Measurements from ENCODE around the gene ZBTB16.

The ZBTB16 gene

DNA sequence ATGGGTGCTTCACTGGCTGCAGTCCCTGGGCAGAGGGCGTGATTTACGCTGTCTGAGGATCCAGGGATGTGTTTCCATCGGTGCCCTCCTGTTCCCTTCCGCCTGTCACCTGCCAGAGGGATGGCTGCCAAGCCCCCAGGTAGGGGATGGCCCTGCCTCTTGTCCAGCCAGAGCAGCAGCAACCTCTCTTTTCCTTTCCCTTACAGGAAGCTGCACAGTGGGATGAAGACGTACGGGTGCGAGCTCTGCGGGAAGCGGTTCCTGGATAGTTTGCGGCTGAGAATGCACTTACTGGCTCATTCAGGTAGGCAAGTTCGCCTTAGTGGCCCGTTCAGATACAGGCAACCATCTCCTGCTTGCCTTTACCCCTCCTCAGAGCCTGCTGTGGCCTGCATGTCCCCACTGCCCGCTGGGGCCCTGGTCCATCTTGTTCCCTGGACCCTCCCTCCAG, 96.6 kb downstream of the ZBTB16 start:
- no peak for FAIRE-seq

DNA sequence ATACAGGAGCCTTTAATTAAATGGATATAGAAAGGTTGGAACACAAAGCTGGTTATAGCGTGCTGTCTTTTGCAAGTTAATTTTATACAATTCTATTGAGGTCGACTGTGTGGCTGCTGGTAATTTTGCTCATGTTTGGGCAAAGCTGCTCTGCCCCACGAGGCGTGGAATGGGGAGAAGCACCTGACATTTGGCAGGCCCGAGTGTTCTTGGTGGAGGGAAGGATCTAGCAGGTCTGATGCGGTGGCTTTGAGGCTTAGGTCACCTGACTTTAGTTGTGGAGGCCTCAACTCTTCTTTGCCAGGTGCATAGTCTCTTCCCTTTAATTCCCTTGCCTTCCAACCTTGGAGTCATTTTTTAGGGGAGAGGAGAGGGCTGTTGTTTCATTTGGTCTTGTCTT, 97.3 kb downstream of the ZBTB16 start:
- FAIRE-seq: no peak

DNA sequence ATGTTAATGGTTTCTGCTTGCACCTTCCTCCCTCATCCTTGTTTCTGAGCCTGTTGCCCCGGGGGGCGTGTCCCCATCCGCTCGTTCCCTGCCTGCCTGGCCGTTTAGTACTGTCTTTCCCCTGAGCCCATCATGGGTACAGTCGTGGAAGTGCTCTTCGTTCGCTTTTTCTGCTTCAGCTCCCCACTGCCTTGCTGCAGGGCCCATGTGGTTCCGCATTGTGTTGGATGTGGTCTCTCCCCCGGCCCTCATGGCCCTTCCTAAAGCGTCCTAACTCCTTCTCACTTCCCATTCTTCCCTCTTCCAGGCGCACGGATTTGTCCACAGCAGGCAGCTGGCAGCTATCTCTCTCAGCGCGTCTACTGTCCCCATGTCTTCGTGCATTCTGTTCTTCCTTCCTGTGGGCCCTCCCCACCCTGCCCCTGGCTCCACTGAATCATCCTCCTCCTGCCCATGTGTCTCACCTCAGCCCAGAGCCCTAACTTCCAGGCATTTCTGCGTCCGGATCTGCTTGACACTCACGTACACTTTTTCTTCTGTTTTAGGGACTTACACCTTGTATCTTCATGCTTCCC, 98.1 kb downstream of the ZBTB16 start:
- no peak for FAIRE-seq

DNA sequence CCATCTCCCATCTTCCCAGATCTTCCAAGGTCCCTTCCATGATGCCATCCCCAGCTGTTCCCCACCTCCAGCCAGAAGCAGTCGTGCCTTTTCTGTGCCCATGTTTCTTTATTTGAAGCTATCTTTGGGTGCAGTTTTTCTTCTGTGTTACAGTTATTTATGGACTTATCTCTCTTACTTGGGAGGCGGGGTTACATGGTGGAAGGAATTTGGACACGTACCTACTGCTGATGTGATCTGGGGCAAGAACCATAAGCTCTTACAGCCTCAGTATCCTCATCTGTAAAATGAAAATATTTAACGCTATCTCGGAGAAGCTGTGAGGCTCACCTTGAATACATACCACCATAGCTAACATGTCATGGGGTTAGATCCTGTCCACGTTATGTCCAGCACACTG, 98.9 kb downstream of the ZBTB16 start:
- FAIRE-seq: no peak

DNA sequence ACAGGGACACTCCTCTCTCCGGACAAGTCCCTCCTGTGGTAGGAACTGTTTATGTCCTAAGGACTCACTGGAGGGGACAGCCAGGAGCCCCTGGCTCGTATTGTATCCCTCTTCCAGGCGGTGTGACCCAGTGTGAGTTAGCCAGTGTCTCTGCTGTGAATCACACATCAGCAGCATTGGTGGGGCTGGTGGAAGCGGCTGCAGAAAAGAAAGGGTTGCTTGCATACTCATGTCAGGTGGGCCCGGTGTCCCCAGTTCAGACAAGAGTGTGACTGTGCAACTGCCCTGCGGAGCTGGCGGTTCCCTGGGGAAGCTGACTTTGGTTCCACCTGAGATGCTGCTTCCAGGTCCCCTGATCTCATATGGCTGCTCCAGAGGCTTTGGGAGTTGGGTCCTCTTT, 99.4 kb downstream of the ZBTB16 start:
- no peak for FAIRE-seq

DNA sequence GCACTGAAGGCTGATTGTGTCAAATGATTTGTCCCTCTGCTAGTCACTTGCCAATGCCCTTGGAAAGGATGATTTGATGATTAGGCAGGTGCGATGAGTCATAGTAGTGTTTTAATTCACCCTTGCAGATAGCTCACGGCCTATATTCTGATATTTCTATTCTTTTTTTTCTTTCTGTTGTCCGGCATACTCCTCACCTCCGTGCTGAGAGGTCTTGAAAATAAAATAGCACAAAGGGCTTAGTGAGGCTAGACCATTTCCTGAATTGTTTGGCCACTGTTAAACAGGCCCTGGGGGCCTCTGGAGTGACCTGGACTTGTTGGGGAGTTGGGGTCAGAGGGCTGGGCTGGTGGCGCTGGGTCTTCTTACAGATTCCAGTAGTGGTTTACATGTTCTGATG, 99.8 kb downstream of the ZBTB16 start:
- no peak for FAIRE-seq

DNA sequence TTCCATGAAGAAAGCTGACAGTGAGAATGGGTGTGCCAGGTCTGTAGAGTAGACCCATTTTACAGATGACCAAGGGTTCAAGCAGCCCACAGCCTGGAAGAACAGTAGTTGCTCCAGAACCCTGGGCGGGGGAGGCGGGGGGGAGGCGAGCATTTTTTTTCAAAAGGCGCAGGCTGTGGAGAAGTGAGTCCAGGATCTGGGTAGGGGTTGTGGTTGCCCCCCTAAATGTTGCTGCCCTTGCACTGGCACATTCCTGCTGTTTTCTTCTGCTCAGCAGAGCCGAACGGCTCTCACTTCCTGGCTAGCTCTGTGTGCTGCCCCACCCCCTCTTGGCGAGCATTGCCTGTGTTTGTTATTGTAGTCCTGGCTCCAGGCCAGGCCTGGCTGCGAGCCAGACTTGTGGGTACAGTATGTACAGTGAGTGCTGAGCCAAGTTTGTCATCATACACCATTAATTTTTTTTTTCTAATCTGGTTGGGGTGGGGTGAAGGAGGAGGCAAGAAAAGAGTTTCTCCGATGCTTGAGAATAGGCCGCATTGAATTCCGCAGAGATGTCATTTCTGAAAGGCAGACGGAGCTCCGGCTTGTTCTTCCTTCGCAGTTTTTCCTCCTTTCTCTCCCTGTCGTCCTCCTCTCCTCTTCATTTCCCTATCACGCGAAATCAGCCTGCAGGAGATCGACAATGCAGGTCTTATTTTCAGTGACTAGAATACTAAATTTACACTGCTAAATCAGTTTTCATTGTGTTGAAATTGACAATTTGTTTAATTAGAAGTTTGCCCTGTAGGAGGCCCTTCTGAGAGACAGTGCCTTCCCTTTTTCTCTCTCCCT, 100.5 kb downstream of the ZBTB16 start:
- no peak for FAIRE-seq

DNA sequence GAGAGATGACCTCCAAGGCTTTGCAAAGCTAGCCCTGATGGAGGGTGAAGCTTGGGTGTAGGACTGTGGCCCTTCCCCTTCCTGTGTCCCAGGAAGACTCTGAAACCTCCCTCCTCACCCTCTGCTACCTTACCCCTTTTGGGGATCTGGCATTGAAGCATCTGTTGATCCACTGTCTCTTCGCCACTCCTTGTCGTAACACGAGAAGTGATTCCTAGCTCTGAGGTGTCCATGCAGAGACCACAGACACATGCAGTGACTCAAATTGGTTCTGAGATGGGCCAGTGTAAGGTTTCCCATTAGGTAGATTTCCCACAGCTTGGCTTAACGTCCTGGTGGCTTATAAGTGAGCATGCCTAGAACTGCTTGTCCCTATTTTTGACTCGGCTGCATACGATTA, 101.4 kb downstream of the ZBTB16 start:
- no peak for FAIRE-seq

DNA sequence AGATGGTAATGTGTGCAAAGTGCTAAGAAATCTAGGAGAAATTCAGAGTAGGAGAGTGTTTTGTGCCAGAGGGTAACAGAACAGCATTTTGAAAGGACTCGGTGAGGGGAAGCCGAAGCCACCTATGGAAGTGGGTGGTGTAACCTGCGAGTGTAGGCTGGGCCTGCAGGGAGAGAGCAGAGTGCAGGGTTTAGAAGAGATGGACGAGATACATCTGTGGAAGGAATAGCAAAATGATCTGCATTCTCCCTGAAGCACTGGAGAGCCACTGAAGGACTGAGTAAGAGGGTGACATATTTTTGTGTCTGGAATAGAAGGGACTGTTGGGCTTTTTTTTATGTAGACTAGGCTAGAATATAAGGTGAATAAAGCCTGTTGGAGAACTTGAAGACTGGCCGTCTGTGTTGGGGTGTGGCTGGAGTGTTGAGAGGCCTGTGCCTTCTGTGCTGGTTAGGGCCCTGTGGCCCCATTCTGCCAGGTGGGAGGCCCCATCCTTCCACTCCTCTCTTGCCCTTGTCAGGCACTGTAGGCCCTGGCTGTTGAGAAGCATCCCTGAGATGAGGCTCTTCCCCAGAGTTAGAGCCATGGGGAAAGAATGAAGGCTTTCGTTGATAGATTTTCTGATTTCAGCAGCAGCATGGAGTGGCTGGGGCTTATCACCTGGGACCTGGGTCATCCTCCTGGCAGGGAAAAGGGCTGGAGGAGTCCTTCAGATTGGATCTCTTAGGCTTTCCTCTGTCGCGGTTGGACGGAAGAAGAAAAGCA, 102.2 kb downstream of the ZBTB16 start:
- FAIRE-seq: no peak

DNA sequence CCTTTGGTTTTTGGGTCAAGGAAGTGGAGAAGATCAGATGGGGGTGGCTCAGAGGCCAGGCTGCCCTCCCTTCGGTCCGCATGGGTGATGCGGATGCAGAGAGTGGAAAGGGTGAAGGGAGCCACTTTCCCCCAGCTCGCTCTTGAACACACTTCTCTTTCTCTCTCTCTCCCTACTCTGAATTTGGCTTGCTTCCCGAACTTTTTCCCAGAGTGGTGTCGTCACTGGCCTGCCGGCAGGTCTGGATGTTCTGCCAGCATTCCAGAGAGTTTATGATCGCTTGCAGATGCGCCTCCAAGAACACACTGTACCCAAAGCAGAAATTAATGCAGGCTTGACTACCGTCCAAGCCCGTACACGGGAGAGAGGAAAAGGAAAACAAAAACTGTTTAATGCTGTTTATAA, 103.2 kb downstream of the ZBTB16 start:
- FAIRE-seq: no peak

DNA sequence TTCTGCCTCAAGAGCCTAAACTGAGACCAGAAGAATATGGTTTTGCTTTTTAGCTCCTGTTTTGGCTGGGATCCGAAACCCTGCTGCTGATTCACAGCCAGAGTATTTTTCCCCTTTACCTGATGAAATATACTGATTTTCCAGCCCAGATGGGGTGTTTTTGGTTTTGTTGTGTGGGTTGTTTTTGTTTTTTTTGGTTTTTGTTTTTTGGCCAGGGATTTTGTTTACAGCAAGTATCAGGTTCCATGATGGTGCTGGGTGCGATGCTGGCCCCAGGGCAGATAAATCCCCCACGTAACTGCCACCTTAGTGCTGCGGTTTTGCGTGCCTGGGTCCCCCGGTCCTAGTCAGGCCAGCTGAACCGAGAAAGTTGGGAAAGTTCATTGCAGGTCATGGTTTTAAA, 103.7 kb downstream of the ZBTB16 start:
- no peak for FAIRE-seq

DNA sequence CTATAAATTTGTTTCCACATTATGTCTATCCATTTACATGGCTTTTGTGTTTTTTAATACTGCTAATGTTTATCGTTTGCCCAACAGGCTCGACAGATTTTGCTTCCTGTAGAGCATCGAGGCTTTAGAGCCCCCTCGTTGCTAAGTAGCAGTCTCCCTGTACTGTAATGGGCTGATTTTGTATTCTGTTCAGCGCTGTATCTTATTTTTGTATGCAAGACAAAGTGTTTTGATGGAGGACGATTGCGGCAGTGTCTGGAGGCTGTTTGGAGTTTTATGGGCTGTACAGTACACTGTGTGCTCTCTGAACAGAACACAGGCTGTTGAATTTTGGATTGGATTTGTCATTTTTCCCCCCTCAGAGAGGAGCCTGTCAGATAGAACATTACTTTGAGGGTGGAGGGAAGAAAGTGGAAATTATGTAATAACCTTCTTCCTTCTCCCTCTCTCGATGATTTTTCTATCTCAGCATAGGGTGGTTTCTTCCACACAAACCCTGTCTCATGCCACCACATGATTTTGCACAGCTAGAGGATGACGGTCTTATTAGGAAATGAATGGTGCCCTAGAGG, 104.4 kb downstream of the ZBTB16 start:
- FAIRE-seq: no peak

DNA sequence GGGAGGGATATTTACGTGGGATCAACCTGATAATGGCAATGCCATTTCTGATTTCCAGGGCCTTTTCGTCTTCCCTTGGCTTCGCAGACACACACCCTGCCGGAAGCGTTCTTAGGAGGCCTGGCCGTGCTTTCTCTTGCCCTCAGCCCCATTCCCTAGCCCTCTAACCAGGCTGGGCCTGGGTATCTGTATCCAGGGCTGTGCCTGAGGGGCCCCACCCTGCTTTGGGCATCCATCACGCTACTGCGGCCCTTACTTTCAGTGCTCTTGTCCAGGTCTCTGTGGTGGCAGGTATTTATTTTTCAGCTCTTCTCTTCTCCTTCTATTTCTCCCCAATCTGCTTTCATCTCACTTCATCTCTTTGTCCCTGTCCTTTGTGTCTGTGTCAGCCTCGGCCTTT, 105.0 kb downstream of the ZBTB16 start:
- no peak for FAIRE-seq

DNA sequence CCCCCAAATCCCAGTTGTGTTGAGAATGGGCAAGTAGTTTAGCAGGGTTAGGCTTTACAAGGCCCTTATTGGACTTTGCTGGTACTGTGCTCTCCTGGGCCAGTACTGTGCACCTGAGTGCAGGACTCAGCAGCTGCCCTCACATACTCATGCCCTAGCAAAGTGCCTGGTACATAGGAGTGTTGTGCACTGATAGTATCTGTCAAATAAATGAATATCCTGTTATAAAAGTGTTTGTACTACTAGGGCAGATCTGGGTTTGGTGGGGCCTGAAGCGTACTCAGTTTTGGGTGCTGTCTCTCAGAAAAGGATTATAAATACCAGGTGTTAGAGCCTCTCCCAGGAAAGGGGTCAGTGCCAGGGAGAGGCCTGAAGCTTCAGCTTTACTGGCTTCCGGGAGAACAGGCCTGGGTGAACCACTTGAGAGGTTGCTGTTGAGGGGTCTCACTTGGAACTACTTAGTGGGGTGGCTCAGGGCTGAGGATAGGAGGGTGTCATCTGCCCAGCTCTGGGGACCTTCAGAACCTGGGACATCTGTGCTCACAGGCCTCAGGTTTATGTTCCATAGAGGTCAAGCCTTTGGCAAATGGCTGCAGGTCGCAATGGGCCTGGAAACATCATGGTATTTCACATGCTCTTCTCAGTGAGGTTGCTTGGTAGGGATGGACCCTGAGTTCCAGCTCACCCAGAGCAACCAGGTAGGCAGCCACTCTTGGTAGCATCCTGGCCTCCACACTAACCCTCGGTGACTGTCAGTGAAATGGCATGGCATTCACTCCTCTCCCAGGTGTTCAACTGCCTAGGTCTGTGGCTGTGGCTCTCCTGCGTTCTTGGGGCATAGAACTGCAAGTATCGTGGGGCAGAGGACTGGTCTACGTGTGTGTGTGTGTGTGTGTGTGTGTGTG, 106.1 kb downstream of the ZBTB16 start:
- no peak for FAIRE-seq

DNA sequence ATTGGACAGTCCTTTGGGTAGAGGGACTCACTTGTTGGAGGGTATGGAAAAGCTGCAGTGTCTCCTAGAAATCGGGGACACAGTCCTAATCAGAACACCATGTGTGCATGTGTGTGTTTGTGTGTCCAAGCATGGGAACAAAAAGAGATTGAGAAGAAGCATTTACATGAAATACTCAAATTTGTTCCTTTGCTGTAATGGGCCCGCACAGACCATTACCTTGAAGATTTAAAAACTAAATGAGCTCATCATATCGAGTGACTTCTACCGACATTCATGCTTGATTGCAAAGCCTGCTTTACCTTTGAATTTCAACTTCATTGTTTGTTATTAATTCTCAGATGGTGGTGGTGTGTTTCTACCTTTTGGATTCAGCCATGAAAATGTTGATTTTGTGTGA, 106.9 kb downstream of the ZBTB16 start:
- no peak for FAIRE-seq

DNA sequence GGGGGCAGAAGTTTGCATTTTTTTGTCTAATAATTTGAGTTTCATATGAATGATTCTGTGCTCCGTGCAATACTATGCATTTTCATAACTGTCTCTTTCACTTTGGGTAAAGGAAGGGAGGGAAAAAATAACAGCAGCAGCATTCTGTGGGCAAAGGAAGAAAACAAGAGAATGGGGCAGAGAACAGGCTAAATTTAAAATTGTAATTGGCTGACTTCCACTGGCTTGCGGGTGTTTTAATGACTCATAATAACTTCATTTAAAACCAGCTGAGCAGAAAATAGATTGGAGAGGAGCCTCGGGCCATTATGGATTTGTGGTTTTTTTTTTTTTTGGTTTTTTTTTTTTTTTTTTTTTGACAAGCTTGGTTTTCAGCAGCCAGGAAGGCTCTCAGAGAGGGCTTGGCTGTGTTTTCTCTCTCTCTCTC, 107.4 kb downstream of the ZBTB16 start:
- no peak for FAIRE-seq

DNA sequence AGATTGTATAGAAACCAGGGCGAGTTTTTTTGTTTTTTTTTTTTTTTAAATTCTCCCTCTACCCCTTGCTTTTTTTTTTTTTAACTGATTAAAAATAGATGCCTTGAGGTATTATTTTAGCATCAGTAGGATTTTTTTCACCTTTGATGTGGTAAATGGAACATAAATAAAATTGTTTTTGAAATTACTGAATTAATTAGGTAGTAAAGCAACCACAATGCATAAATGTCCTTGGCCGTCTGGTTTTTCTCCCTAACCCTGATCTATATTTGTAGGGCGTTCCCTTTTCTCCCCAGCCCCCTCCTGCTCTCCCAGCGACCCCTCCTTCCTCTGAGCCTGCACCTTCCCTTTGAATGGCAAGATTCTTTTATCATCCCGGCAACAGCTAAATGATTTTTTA, 107.8 kb downstream of the ZBTB16 start:
- no peak for FAIRE-seq

DNA sequence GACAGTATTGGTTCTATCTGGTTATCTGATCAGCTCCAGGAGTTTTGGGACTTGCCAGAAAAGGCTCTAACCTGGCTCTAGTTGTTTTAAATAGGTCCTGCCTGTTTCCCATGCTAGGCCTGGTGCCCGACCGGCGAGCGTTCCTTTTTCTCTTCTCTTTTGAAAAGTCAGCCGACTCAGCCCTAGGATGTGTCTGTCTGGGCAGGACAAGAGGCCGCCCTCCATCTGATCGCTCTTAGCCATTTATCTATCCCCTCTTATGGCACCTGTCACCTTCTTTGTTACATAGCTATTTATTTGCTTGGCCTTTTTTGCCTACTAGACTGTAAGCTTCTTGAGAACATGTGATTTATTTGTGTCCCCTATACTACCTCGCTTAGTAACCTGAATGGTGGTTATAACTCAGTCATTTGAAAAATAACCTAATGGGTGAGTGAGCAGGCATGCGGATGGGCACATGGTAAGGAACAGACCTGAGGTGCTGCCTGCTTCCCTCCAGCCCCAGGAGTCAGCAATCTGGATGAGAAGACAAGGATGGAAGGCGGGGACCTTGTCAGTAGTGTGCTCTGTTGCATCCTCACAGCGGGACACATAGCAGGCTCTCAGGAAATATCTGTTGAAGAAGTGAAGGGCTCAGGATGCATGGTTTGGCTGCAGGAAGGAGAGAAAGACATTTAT, 108.4 kb downstream of the ZBTB16 start:
- no peak for FAIRE-seq

DNA sequence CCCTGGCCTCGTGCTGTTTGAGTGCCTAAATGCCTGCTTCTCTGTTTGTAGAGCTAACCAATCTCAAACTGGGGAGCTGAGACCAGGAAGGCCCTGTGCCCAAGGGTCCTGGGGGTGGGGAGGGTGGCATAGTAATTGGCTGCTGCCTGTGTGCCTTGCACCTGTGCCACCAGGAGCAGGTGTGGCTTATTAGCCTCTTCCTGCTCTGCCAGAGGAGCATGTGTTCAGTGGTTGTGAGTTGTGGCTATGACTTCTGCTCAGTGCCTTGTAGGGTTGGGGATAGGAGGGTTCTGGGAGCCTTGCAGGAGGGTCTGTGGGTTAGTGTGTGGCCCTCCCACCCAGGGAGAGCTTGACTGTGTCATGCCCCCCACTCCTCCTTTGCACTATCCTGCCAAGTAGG, 109.2 kb downstream of the ZBTB16 start:
- FAIRE-seq: no peak

DNA sequence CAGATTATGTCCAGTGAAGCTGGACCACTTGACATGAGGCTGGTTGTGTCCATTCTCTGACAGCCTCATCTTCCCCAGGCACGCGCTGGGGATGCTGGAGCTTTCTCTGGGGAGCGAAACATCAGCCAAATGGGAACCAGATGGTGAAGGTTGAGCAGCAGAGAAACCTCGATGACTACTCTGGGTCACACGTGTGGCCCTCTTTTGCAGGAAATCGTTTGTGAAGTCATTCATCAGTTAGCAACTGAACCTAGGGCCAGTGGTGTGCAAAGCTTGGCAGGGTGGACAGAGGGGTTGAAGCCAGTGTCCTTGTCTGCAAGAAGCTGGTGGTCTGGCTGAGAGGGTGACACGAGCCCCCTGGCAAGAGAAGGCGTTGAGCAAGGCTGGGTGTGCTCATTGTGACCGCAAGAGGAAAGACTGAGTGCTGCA, 109.8 kb downstream of the ZBTB16 start:
- no peak for FAIRE-seq

DNA sequence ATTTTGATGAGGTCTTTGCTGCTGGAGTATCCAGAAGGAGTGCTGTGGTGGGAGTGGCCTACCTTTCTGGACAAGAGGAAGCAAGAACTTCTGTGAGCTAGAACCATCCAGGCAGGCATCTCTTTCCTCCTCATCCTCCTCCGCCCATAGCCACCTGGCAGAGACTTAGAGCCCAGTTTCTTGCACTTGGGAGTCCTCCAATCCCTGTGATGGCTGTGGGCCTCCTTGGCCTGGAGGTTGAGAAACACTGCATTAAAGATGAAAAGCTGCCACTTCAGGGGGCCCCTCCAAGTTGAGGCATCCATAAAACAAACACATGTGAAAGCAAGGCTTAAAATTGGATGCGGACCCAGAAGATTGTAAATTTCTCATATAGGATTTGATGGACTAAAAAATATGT, 110.3 kb downstream of the ZBTB16 start:
- FAIRE-seq: no peak

DNA sequence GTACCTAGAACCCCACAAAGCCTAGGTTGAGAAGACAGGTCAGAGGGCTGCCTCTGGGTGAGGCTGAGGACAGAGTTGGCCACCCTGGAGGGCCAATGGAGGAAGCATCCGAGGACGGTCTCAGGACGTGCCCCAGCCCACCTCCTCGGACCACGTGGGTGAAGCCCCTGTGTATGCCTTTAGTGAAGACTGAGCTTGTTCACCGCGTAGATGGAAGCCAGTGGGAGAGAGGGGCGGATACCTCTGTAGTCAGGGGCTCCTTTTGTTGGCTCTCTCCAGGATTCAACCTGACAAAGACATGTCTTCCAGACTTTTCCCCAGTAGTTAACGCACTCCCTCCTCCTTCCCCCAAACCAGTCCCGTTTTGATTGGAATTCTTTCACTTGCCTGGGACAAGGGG, 110.7 kb downstream of the ZBTB16 start:
- FAIRE-seq: no peak
